ENCODE measurements around the gene CYP2J2.
"Not testable (repeated sequence)": the region's sequence is repeated elsewhere in the genome, so short reads cannot be mapped to it uniquely, and the experiment has no call there.

The CYP2J2 gene, protein sequence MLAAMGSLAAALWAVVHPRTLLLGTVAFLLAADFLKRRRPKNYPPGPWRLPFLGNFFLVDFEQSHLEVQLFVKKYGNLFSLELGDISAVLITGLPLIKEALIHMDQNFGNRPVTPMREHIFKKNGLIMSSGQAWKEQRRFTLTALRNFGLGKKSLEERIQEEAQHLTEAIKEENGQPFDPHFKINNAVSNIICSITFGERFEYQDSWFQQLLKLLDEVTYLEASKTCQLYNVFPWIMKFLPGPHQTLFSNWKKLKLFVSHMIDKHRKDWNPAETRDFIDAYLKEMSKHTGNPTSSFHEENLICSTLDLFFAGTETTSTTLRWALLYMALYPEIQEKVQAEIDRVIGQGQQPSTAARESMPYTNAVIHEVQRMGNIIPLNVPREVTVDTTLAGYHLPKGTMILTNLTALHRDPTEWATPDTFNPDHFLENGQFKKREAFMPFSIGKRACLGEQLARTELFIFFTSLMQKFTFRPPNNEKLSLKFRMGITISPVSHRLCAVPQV

DNA sequence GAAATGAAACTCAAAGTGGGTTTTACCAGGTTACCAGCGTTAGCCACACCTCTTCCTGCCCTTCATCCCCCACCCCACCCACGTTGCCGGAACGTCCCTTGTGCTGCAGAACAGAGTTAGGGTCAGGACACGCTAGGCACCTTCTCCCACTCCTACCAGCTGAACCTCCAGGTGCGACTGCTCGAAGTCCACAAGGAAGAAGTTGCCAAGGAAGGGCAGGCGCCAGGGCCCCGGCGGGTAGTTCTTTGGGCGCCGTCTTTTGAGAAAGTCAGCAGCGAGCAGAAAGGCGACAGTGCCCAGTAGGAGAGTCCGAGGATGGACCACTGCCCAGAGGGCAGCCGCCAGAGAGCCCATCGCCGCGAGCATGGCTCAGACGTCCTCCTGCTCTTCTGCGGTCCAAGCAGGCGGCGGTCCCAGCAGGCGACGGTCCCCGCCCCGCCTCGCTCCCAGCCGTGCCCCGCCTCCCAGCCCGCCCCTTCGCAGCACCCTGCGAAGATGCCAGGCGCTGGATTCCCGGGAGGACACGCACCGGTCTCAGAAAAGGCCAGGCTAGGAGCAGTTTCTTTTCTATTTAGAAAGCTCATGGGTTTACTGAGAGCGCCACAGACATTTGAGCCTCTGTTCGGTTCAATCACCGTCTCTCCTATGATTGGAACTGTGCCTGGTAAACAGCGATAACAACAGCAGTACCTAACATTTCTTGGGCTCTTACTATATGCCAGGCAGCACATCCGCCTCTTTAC, at the start of gene CYP2J2:
TSS of gene CYP2J2 (minus strand) at position 393 of the 743 bp plus-strand sequence. CDS start at position 366, 27 bp downstream.
- DNase-seq (ENCODE audit: low read depth), result peak; percentile 11
- TF ChIP-seq, protein P1, sequence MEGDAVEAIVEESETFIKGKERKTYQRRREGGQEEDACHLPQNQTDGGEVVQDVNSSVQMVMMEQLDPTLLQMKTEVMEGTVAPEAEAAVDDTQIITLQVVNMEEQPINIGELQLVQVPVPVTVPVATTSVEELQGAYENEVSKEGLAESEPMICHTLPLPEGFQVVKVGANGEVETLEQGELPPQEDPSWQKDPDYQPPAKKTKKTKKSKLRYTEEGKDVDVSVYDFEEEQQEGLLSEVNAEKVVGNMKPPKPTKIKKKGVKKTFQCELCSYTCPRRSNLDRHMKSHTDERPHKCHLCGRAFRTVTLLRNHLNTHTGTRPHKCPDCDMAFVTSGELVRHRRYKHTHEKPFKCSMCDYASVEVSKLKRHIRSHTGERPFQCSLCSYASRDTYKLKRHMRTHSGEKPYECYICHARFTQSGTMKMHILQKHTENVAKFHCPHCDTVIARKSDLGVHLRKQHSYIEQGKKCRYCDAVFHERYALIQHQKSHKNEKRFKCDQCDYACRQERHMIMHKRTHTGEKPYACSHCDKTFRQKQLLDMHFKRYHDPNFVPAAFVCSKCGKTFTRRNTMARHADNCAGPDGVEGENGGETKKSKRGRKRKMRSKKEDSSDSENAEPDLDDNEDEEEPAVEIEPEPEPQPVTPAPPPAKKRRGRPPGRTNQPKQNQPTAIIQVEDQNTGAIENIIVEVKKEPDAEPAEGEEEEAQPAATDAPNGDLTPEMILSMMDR (conservative IDR thresholded peaks at IDR 0.05; ENCODE audit: low read depth, low read length), result no peak
- peak within 1 kb of the TSS; percentile 50 for H3K4me3 ChIP-seq (ENCODE audit: low read depth, low read length)

DNA sequence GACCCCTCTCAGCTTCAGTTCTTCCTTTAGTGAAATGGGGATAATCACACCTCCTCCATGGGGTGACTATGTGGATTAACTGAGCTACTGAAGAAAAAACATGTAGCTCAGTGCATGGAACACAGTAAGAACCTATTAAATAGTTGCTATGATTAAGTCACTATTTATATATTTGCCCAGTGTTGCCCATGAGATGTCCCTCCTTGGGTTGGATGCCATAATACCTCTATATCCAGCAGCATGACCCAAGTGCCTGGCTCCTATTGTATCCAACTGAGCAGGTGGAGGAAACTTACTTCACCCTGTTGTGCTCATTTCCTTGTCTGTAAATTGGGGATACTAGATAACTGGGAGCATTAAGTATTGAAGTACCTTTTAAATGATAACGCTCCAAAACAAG, 47.1 kb upstream of the CYP2J2 start:
- TF ChIP-seq, protein P1 (conservative IDR thresholded peaks at IDR 0.05; ENCODE audit: low read depth, low read length), result no peak
- H3K4me3 ChIP-seq (ENCODE audit: low read depth, low read length), result no peak overlapping the region
- no peak for DNase-seq (ENCODE audit: low read depth)

DNA sequence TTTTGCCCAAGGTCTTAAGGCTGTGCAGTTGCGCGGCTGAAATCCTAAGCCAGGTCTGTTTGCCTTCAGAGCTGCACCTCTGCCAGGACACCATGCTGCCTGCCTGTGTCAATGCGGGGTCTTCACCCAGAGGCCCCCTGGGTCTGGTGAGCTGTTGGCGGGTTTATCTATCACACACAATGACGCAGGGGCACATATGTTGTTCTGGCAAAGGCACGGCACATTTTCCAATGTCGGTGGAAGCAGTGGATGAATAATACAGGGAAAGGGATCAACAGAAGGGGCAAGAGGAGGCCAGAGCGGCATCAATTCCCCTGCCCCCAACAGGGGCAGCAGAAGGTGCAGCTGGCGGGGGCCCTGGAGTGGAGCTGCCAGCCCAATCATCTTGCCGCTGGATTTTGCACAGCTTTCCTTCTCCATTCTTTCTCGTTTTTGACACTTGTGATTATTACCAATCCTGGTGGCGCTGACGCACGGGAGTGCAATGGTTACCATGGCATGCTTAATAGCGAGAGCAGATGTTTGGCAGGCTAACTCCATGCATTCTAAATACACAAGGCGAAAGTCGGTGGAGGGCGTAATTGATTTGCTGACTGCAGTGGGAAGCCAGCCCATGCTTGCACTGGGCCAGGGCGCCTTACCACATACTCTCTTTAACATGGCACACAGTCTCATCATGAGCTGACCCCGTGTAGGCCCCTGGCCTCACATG, 45.8 kb upstream of the CYP2J2 start:
- TF ChIP-seq, protein P1 (conservative IDR thresholded peaks at IDR 0.05; ENCODE audit: low read depth, low read length), result no peak

DNA sequence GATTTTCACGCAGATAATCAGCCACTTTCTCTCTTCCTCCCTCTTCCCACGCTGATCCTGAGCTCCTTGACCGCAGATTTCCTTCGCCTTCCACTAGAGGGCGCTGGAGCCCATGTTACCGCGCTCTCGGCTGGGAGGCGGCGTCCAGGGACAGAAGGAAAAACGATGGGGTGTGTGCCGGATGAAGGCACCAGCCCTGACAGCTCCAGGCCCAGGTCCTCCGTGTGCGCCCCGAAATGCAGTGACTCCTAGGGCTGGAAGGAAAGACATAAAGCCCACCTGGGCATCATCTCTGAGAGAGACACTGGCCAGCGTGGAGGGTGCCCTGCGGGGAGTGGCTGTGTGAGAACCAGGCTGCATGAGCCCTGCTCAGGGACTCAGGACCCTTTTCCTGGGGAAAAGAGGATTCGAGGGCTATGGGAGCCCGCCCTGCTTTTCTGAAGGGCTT, 44.9 kb upstream of the CYP2J2 start:
- no peak overlapping the region for H3K4me3 ChIP-seq (ENCODE audit: low read depth, low read length)
- TF ChIP-seq, protein P1 (conservative IDR thresholded peaks at IDR 0.05; ENCODE audit: low read depth, low read length), result peak; percentile 94
- peak; percentile 70 for DNase-seq (ENCODE audit: low read depth)

More for the DNA sequence above, 45.8 kb upstream of the CYP2J2 start:
- H3K4me3 ChIP-seq (ENCODE audit: low read depth, low read length), result no peak overlapping the region
- no peak for DNase-seq (ENCODE audit: low read depth)

DNA sequence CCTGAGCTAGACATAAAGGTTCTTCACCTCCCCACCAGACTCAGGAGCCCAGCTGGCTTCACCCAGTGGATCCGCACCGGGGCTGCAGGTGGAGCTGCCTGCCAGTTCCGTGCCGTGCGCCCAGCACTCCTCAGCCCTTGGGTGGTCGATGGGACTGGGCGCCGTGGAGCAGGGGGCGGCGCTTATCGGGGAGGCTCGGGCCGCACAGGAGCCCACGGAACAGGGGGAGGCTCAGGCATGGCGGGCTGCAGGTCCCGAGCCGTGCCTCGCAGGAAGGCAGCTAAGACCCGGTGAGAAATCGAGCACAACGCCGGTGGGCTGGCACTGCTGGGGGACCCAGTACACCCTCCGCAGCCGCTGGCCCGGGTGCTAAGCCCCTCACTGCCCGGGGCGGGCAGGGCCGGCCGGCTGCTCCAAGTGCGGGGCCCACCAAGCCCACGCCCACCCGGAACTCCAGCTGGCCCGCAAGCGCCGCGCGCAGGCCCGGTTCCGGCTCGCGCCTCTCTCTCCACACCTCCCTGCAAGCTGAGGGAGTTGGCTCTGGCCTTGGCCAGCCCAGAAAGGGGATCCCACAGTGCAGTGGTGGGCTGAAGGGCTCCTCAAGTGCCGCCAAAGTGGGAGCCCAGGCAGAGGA, 43.1 kb upstream of the CYP2J2 start:
- not testable (repeated sequence) for H3K4me3 ChIP-seq (ENCODE audit: low read depth, low read length); DNase-seq (ENCODE audit: low read depth)

DNA sequence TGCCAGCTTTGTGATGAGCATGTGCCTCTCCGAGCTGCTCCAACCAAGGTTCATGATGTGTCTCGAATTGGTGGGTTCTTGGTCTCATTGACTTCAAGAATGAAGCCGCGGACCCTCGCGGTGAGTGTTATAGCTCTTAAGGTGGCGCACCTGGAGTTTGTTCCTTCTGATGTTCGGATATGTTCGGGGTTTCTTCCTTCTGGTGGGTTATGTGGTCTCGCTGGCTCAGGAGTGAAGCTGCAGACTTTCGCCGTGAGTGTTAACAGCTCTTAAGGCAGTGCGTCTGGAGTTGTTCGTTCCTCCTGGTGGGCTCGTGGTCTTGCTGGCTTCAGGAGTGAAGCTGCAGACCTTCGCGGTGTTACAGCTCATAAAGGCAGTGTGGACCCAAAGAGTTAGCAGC, 42.2 kb upstream of the CYP2J2 start:
- H3K4me3 ChIP-seq (ENCODE audit: low read depth, low read length); DNase-seq (ENCODE audit: low read depth): not testable (repeated sequence)

DNA sequence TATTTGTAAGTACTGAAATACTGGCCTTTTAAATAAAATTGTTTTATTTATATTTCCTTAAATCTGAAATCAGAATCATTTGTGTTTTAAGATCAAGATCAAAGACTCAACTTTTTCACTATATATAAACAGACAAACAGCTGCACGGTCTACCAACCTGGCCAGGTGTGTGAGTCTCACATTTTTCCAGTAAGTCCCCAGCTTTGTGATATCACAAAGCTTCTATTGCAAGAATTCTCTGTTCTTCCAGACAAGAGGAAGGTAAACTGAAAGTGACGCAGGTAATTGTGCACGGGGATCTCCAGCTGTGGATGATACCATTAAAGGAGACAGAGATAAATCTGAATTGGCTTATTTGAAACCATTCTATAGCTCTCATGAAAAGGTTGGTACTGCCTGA, 41.2 kb upstream of the CYP2J2 start:
- TF ChIP-seq, protein P1 (conservative IDR thresholded peaks at IDR 0.05; ENCODE audit: low read depth, low read length), result no peak

More for the DNA sequence above, 41.2 kb upstream of the CYP2J2 start:
- no peak for DNase-seq (ENCODE audit: low read depth)
- no peak overlapping the region for H3K4me3 ChIP-seq (ENCODE audit: low read depth, low read length)

Measured in choroid plexus epithelial cell (primary cell).